ENCODE data around the gene ZC3H7B. TPM values are rescaled to one million over a fixed set of nuclear protein-coding genes. Genes with fewer than 3 reads are reported as not detected.

Gene ZC3H7B
- total RNA-seq, 2 donors from 2014 or later = 70.9 to 74.2 TPM

- H3K9ac ChIP-seq (ENCODE audit: extremely low read depth, low read length, poor library complexity, severe bottlenecking) = no peak overlapping the region
- H3K36me3 Mint-ChIP-seq (ENCODE audit: low read depth) = peaks cover 47% of the 10 kb centered on the region
- WGBS, 2 experiments (ENCODE audit: insufficient coverage in 1 of 2, insufficient read length in 1 of 2) = 94 to 100% methylated on average over 6 to 24 of the region's 24 CpGs
Observed at GRCh38 chr22:41345807-41346335, 44.5 kb downstream of the ZC3H7B start.

GRCh38 chr22:41347066-41347859, 45.9 kb downstream of the ZC3H7B start:
- DNase-seq = no peak
- TF ChIP-seq CTCF (conservative IDR thresholded peaks at IDR 0.05) = no peak
- no peak overlapping the region for H3K9ac ChIP-seq (ENCODE audit: extremely low read depth, low read length, poor library complexity, severe bottlenecking)
- no peaks in the 10 kb centered on the region for H3K27me3 Mint-ChIP-seq (ENCODE audit: insufficient read depth)
- no peak overlapping the region for H3K27ac Mint-ChIP-seq
- H3K4me3 Mint-ChIP-seq = no peak overlapping the region
- no peaks in the 10 kb centered on the region for H3K9me3 ChIP-seq (ENCODE audit: control insufficient read depth, low read length)
- no peak overlapping the region for H3K27ac ChIP-seq (ENCODE audit: low read depth, low read length)
- H3K4me1 ChIP-seq (ENCODE audit: control insufficient read depth, insufficient read depth, low read length) = no peaks in the 10 kb centered on the region
- no peaks in the 10 kb centered on the region for H3K9me3 Mint-ChIP-seq
- no peaks in the 10 kb centered on the region for H3K27me3 ChIP-seq (ENCODE audit: control insufficient read depth, insufficient read depth, low read length, poor library complexity, severe bottlenecking)
- H3K4me3 ChIP-seq (ENCODE audit: low read length) = no peak overlapping the region
- peaks cover 55% of the 10 kb centered on the region for H3K36me3 Mint-ChIP-seq (ENCODE audit: low read depth)
- WGBS, 2 experiments (ENCODE audit: insufficient coverage in 1 of 2, insufficient read length in 1 of 2) = 92 to 93% methylated on average over 9 to 18 of the region's 18 CpGs
- no peaks in the 10 kb centered on the region for H3K4me1 Mint-ChIP-seq
- H3K36me3 ChIP-seq (ENCODE audit: control insufficient read depth, insufficient read depth, low read length) = peaks cover 58% of the 10 kb centered on the region

More at GRCh38 chr22:41345807-41346335, 44.5 kb downstream of the ZC3H7B start:
- Mint-ChIP-seq H3K27ac (no peak overlapping the region), H3K9me3 (no peaks in the 10 kb centered on the region), H3K27me3 (ENCODE audit: insufficient read depth) (no peaks in the 10 kb centered on the region), H3K4me3 (no peak overlapping the region), H3K4me1 (no peaks in the 10 kb centered on the region)
- H3K27ac ChIP-seq (ENCODE audit: low read depth, low read length) = no peak overlapping the region
- H3K4me1 ChIP-seq (ENCODE audit: control insufficient read depth, insufficient read depth, low read length) = no peaks in the 10 kb centered on the region
- H3K36me3 ChIP-seq (ENCODE audit: control insufficient read depth, insufficient read depth, low read length) = peaks cover 50% of the 10 kb centered on the region
- H3K4me3 ChIP-seq (ENCODE audit: low read length) = no peak overlapping the region
- no peaks in the 10 kb centered on the region for H3K9me3 ChIP-seq (ENCODE audit: control insufficient read depth, low read length)
- TF ChIP-seq CTCF (conservative IDR thresholded peaks at IDR 0.05) = no peak
- DNase-seq = no peak
- H3K27me3 ChIP-seq (ENCODE audit: control insufficient read depth, insufficient read depth, low read length, poor library complexity, severe bottlenecking) = no peaks in the 10 kb centered on the region

GRCh38 chr22:41348964-41349484, 47.7 kb downstream of the ZC3H7B start:
- Mint-ChIP-seq H3K4me3 (no peak overlapping the region), H3K36me3 (ENCODE audit: low read depth) (peaks cover 62% of the 10 kb centered on the region), H3K27me3 (ENCODE audit: insufficient read depth) (no peaks in the 10 kb centered on the region), H3K27ac (no peak overlapping the region), H3K9me3 (no peaks in the 10 kb centered on the region), H3K4me1 (no peaks in the 10 kb centered on the region)
- TF ChIP-seq CTCF (conservative IDR thresholded peaks at IDR 0.05) = no peak
- H3K4me3 ChIP-seq (ENCODE audit: low read length) = no peak overlapping the region
- no peak overlapping the region for H3K27ac ChIP-seq (ENCODE audit: low read depth, low read length)
- WGBS, 2 experiments (ENCODE audit: insufficient coverage in 1 of 2, insufficient read length in 1 of 2) = 95 to 97% methylated on average over 11 to 22 of the region's 22 CpGs
- no peak overlapping the region for H3K9ac ChIP-seq (ENCODE audit: extremely low read depth, low read length, poor library complexity, severe bottlenecking)
- H3K27me3 ChIP-seq (ENCODE audit: control insufficient read depth, insufficient read depth, low read length, poor library complexity, severe bottlenecking) = no peaks in the 10 kb centered on the region
- peaks cover 56% of the 10 kb centered on the region for H3K36me3 ChIP-seq (ENCODE audit: control insufficient read depth, insufficient read depth, low read length)
- no peaks in the 10 kb centered on the region for H3K9me3 ChIP-seq (ENCODE audit: control insufficient read depth, low read length)
- no peak for DNase-seq
- H3K4me1 ChIP-seq (ENCODE audit: control insufficient read depth, insufficient read depth, low read length) = no peaks in the 10 kb centered on the region
